CD1c-positive myeloid dendritic cell (primary cell): ENCODE measurements around the gene HSPA1L.
A peak's percentile ranks its signal among the peaks of the same experiment; 100 is the strongest.
"Not testable (repeated sequence)": the region's sequence is repeated elsewhere in the genome, so short reads cannot be mapped to it uniquely, and the experiment has no call there.

Source experiments
- DNase-seq: peaks from one replicate; pipeline ENCODE4 v3.0.0-alpha.2; 2016; ENCODE audit errors: extremely low spot score

HSPA1L gene

DNA sequence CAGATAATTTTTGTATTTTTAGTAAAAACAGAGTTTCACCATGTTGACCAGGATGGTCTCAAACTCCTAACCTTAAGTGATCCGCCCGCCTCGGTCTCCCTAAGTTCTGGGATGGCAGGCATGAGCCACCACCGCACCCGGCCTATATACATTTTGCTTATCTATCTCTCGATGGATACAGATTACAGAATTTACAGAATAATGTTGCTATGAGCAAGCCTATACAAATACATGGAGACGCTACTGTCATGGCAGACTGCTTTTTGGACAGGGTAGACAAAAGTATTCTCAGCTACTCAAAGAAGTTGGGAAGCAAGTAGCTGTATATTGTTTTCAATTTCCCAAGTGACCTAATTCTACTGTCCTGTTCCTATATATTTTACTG, 1.6 kb downstream of the HSPA1L start:
- no peak for DNase-seq

DNA sequence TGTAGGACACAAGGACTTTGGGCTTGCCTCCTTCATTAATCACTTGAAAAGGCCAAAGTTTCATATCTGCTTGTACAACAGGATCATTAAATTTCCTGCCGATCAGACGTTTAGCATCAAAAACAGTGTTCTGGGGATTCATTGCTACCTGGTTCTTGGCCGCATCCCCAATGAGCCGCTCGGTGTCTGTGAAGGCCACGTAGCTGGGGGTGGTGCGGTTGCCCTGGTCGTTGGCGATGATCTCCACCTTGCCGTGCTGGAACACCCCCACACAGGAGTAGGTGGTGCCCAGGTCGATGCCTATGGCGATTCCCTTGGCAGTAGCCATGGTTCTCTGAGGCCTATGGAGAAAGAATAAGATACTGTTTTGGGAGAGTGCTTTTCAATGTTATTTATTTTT, 3.4 kb downstream of the HSPA1L start:
- DNase-seq: no peak

DNA sequence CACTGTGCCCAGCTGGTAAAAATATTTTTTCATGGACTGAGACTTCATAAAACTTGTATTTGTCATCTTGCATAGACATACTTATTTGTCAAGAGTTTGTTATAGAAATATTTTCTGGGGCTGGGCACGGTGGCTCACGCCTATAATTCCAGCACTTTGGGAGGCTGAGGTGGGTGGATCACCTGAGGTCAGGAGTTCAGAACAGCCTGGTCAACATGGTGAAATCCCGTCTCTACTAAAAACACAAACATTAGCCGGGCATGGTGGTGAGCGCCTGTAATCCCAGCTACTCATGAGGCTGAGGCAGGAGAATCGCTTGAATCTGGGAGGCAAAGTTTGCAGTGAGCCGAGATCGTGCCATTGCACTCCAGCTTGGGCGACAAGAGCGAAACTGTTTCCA, 6.5 kb downstream of the HSPA1L start:
- not testable (repeated sequence) for DNase-seq

DNA sequence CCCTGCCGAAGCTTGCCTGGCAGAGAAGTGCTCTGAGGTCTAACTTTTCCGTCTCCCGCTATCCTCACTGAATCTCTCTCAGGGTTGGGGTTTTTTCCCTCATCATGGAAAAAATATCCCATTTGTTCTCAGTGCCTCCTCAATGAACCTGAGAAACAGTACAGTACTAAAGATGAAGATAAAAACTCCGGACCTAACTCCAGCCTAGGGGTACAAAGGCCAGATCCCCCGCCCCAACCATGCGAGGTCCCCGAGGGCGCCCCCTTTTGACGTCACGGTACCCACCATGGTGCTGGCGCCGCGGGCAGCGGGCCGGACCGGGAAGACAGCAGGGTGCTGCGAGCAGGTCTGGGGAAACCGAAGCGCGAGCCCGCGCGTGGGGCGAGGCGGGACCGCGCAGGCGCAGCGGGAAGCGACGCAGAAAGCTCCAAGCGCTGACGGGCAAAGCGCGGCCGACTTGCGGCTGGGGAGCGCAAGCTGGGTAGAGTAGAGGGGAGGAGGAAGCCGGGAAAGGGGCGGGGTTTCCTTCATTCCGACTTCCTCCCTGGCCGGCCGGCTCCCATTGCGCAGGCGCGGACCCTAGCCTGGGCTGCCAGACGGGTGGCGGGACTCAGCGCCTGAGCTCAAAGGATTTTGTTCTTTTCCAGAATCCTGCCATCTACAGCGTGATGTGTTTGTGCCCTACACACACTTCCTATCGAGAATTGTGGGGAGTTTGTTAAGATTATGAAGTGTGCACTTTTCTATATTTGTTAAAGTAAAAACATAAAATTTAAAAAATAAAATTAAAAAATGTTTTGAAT, 8.4 kb downstream of the HSPA1L start, which contains the start of gene LSM2:
Gene LSM2, minus strand, starts transcription at position 497 of the 803 bp plus-strand sequence. Its CDS starts 209 bp downstream, at position 288.
- DNase-seq: peak; percentile 99

DNA sequence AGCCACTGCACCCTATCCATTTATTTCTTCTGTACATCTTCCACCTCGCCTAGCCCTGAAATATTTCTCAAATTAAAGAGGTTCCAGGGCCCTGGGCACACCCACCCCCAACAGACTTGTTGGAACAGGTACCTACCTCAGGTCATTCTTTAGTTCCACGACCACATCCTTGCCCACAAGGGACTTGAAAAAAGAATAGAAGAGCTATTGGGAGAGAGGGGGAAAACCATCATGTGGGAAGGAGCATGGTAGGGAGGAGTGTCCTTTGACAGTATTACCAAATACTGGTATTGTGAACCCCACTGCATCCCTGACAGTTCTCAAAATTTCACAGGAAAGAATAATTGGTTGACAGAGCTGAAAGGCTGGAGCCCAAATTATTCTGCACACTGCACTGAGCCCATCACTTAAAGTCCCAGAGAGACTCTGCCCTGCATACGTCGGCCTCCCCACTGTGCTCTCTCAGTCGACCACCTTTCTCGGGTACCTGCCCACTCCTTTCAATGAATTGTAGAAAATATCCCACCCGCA, 9.1 kb downstream of the HSPA1L start:
- DNase-seq: no peak

DNA sequence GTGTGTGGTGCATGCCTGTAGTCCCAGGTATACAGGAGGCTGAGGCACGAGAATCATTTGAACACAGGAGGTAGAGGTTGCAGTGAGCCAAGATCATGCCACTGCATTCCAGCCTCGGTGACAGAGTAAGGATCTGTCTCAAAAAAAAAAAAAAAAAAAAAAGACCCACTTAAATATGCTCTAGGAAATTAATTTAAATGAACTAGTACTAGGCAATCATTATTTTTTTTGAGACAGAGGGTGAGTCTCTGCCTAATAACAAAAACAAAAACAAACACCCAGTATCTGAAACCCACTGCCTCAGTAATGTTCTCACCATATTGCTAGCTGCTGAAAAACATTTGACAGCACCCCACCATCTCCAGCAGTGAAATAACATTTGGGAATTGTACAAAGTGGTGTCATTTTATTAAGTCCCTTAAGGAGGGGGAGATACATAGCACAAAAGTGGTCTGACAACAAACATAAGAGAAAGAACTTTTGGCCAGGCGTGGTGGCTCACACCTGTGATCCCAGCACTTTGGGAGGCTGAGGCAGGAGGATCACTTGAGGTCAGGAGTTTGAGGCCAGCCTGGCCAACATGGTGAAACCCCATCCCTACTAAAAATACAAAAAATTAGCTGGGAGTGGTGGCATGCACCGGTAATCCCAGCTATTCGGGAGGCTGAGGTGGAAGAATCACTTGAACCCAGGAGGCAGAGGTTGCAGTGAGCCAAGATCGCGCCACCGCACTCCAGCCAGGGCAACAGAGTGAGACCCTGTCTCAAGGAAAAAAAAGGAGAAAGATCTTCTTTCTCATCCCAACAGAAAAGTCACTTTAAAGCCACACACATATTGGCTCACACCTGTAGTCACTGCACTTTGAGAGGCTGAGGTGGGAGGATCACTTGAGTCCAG, 13.8 kb downstream of the HSPA1L start:
- DNase-seq: not testable (repeated sequence)

DNA sequence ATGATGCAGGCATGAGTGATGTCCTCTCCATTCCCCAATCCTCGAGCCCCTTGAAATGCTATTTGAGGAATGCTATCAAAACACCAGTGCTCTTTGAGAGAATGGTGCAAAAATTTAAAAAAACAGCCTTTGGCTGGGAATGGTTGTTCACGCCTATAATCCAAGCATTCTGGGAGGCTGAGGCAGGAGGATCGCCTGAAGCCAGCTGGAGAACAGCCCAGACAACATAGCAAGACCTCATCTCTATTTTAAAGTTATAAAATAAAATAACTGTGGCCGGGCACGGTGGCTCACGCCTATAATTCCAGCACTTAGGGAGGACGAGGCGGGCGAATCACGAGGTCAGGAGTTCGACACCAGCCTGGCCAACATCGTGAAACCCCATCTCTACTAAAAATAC, 15.3 kb downstream of the HSPA1L start:
- DNase-seq: no peak

DNA sequence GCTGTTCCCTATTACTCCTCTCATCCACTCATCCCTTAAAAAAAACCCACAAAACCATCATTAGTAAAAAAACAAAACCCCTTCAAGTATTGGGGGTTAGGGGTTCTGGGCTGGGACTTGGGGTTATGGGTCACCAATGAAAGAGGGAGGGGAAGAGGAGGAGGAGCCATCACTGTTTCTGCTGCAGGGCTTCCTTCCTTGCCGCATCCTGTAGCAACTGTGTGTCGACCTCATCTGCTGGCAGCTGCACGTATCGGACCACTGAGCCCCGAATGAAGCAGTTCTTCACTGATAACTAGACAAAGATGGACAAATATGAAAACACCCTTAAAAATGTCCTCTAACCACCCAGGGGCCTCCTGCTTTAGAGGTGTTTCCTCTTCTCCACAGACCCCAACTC, 17.5 kb downstream of the HSPA1L start:
- no peak for DNase-seq

DNA sequence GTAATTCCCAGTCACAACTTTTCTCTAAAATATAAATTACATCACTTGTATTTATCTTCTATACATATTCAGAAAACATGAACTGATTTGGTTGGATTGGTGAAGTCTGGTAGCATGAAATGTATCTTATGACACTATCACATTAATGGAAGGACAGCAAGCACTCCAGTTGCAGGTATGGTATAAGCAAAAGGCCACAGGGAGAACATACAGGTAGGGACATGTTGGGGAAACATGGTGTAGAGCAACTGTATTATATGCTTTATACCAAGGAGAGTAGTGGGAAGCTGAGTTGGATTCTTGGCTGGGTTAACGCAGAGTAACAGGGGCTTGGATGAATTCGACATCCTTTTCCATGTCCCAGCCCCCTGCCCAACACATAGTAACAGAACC, 18.1 kb downstream of the HSPA1L start:
- DNase-seq: no peak

DNA sequence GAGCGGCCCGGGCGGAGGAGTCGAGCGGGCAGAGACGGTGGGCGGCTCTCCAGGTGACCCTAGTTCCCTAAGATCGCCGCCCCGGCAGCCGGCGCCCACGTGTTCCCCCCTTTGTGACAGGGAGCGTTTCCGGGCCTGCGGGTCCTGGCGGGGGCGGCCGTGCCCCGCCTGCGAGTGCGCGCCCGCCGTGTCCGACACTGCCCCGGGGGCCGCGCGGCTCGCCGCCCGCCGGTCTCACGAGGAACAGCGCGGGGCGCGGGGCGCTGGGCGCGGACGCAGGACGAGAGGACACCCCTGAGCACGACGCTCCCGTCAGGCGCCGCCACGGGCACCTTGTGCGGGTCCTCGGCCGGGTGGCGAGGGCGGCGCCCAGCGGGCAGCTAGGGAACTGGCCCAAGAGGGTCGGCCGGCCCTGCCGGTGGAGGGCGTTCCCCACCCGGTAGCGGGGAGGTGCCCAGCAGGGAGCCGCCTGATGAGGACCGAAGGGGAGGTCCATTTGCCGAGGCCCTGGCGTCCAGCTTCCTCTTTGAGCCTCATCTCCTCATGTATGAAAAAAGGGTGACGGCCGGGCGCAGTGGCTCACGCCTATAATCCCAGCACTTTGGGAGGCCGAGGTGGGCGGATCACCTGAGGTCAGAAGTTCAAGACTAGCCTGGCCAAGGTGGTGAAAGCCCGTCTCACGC, 19.3 kb downstream of the HSPA1L start, which contains the start of gene VARS1:
Gene VARS1, minus strand, starts transcription at position 137 of the 683 bp plus-strand sequence. CDS start 535 bp downstream, outside the sequence.
- peak; percentile 97 for DNase-seq

DNA sequence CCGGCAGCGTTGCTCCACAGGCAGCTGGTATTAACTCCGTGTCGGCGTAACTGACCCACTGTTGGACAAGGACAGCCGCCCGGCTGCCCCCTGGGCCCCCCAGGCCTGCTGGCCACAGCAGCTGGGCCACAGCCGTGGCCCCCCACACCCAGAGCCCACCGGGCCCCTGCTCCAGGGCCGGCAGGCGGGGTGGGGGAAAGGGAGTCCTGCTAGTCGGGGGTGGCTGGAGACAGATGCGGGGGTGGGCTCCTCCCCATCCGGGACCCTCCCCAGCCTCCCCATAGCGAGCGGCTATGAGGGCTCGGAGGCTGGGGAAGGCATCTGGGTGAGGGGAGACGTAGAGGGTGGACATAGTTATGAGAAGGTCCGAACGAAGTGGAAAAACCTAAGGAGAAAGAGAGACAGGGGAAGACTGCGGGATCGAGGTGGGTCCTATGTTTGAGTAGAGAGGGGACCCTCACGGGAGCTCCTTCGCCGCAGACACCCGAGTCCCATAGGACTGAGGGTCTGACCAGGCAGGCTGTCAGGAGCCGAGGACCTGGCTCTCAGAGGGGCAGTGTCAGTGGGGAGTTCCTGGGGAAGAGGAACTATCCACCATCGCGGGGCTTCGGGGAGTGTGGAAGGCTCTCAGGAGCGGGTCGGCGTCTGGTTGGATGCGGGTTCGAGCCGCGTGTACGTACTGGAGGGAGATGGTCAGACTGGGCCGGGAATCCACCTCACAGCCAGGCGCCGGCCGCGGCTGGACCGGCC, 20.0 kb downstream of the HSPA1L start:
- DNase-seq: no peak

DNA sequence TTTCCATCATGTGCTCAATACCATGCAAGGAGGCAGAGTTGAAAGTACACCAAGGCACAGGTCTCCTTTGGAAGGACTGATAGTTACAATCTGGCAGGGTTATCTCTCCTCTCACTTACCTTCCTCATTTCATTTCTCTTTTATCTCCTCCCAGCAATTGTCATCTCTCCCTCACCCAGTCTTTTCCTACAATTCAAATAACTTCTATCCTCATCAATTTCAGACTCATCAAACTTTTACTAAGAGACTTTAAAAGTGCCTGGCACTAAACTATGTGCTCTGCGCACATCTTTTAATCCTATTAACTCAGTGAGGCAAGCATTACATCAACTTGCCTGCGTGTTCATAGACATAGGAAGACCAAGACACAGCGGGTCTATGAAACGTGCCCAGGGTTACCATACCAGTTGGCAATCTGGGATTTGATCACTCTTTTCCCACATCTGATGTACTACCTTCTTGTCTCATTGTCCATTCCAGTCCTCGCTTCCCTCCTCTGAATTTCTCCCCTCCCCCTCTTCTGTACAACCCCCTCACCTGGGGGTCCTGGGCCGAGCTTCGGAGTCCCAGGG, 20.7 kb downstream of the HSPA1L start:
- DNase-seq: no peak

DNA sequence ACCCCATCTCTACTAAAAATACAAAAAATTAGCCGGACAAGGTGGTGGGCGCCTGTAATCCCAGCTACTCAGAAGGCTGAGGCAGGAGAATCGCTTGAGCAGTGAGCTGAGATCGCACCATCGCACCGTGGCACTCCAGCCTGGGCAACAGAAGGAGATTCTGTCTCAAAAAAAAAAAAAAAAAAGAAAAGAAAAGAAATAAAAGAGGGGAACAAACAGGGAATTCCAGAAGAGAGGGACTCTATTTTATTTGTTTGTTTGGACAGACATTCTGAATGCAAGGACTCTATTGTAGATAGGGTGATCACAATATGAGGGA, 21.2 kb downstream of the HSPA1L start:
- not testable (repeated sequence) for DNase-seq

DNA sequence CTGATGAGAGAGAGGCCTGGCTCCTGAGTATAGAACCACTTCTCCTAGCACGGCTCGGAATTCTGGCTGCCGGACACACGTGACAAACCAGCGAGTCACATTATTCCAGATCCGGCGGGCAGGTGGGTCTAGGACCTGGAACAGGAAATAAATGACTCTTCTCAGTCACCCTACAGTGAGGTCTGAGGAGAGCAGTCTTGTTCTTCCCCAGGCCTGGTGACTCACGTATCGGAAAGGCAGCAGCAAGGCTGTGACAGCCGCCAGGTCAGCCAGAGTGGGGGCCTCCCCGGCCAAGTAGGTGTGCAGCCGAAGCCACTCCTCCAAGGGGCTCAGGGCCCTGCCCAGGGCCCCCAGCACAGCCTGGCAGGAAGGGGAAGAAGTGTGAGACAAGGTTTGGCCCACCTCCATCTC, 22.3 kb downstream of the HSPA1L start:
- no peak for DNase-seq

DNA sequence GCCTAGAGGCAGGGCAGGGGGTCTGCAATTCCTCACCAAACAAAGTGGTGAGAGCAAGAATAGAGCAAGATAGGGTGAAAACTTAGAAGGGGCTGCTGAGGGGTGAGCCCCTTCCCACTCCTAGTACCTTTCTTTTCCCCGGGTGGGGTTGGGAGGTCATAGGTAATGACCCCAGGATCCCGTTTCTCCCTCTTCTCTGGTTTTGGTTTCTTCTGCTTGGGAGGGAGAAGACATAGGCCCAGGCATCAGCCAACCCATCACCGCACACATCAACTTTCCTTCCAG, 23.1 kb downstream of the HSPA1L start:
- DNase-seq: no peak

DNA sequence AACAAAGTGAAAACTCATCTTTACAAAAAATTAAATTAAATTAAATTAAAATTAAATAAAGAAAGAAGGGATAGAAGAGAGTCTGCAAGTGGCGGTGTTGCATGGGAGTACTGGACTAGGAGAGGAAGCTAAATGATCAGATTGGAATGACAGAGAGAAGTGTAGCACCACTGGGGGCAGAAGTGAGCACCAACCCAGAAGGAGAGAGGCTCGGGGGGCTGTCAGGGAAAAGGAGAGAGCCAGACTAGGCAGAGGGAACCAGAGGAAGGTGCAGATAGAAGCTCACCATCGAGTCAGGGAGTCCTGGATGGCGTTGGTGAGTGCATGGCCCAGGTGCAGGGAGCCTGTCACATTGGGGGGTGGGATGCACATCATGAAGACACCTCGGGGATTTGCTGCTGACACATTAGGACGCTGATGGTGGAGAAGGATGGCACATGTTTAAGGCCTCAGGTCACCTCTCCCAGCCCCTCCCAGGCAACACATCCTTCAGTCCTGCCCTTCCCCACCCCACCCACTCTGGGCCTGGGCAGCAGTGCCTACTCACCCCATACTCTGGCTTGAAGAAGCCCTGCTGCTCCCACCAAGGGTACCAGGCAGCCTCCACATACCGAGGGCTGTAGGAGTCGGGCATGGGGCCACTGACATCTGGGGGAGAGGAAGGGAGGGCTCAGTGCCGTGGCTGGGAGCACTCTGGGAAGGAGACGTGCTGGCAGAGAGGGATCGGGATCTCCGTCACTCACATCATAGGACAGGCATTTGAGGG, 23.6 kb downstream of the HSPA1L start:
- peak; percentile 46 for DNase-seq

DNA sequence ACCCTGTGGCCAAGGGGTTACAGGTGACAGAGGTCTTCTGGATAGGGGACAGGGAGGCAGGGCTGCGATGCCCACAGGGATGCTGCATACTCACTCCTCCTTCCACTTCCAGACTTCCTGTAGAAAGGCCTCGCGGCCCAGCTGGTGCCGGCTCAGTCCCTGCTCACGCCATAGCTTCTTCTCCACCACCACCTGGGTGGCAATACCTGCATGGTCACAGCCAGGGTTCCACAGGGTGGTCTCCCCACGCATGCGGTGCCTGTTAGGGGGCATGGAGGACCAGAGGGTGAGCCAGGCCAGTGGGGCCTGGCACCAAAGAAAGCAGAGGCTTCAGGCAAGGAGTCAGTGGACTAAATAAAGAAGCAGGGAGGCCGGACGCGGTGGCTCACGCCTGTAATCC, 29.6 kb downstream of the HSPA1L start:
- no peak for DNase-seq

DNA sequence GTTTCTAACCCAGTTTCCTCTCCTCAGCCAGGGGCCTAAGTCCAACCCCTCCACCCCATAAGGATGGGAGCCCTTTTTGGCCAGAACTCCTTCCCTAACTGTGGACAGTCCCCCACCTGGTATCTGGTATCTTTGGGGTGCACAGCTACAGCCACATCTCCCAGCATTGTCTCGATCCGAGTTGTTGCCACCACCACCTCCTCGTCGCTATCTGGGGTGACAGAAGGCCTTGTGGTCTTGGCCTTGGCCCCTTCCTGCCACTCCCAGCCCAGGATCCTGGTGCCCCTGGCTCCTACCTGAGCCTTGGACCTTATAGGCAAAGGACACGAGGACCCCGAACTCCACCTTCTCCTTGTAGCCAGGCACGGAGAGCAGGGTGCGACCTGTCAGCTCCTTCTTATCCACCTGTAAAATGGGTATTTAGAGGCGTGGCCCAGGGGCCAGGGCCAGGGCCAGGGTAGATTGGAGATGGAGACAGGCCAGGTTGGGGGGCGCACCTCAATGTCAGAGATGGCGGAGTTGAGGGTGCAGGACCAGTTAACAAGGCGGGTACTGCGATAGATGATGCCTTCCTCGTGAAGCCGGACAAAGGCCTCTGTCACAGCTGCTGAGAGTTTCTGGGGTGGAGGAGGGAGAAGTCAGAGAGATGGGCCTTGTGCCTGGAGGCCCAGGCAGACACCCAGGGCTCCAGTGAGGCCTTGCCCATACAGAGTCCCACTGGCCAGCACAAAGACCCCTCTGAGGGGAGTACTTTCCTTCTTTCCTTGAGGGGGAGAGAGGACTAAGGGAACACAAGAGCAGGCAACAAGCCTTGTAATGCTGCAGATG, 30.8 kb downstream of the HSPA1L start:
- no peak for DNase-seq

DNA sequence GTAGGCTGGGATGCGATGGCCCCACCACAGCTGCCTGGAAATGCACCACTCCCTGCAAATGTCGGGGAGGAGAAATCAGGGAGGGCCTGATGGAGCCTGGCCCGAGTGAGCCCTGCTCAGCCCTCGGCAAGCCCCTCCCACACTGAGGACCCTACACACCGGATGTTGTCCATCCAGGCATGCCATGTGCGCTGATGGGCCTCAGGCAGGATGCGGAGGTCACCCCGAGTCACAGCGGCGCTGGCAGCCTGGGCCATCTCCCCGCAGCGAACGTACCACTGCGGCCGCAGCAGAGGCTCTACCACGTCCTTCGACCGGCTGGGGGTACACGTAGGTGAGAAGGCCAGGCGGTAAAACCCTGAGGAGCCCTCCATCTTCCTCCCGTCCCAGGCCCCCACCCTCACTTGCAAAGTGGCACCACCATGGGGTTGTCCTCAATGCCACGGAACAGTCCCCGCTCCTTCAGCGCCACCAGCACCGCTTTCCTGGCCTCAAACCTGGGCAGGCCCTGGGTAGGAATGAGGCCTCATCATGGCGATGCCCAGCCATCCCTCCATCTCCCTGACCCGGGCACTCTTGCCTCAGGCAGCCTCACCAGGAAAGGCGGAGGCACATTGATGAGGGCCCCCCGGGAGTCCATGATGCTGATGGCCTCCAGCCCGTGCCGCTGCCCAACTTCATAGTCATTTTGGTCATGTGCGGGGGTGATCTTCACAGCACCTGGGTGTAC, 32.8 kb downstream of the HSPA1L start:
- no peak for DNase-seq
